Activated T-cell treated with anti-CD3 and anti-CD28 coated beads, Interleukin-2, amount 50 U/mL, for 24 hours (primary cell): ENCODE data around the gene ARID3B.
"Not testable (repeated sequence)": the region's sequence is repeated elsewhere in the genome, so short reads cannot be mapped to it uniquely, and the experiment has no call there.

Experiments
- DNase-seq: peaks from one replicate; pipeline ENCODE4 v3.0.0-alpha.2; 2020
- H3K27ac Mint-ChIP-seq: 2 replicates; pipeline ENCODE4 v1.8.0; 2020; ENCODE audit warnings: mild to moderate bottlenecking, mixed read lengths
- H3K27me3 Mint-ChIP-seq: 2 replicates; pipeline ENCODE4 v1.8.0; 2020; ENCODE audit warnings: mixed read lengths
- H3K36me3 Mint-ChIP-seq: 2 replicates; pipeline ENCODE4 v1.8.0; 2020; ENCODE audit warnings: low read depth, mixed read lengths
- H3K4me1 Mint-ChIP-seq: 2 replicates; pipeline ENCODE4 v1.8.0; 2020; ENCODE audit warnings: low read depth, mixed read lengths
- H3K4me3 Mint-ChIP-seq: 2 replicates; pipeline ENCODE4 v1.8.0; 2020; ENCODE audit warnings: mild to moderate bottlenecking, moderate library complexity, mixed read lengths
- H3K9me3 Mint-ChIP-seq: 2 replicates; pipeline ENCODE4 v1.8.0; 2020; ENCODE audit warnings: mixed read lengths

ARID3B gene

GRCh38 chr15:74597146-74597705 lies 56.2 kb downstream of the ARID3B start:
- H3K4me1 Mint-ChIP-seq, result peaks cover 22% of the 10 kb centered on the region
- H3K27ac Mint-ChIP-seq, result peak overlapping the region; percentile 84
- H3K27me3 Mint-ChIP-seq, DNase-seq, H3K4me3 Mint-ChIP-seq, H3K9me3 Mint-ChIP-seq: not testable (repeated sequence)
- peaks cover 57% of the 10 kb centered on the region for H3K36me3 Mint-ChIP-seq

DNA sequence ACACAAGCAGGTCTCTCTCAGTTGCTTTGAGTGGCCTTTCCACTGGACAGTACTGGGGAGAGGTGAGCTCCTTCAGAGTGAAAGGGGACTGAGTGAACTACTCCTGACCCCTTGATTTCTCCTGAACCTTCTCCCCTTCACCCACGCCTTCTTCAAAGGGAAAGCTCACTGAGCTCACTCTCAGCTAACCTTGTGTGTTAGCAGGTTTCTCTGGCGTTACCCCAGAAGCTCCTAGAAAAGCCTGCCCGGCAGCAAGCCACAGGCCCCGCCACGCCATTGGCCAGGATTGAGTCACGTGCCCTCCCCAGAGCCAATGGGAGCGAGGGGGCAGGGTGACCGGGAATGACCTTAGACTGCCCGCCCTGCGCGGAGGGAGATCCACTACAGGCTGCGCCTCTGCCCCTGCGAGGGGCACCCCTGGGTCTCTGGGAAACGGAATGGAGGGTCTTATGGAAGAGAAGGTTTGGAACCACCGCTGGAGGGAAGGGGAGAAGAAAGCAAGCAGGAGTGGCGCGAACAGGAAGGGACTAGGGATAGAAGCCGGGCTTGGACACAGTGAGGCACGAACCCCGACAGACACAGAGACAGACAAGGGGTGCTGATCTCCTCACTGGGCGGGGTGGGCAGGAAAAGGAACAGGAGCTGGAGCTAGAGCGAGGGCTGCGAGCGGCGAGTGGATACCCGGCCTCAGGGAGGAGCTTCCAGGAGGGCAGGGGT lies 57.3 kb downstream of the ARID3B start:
- no peaks in the 10 kb centered on the region for H3K27me3 Mint-ChIP-seq
- H3K36me3 Mint-ChIP-seq, result peaks cover 47% of the 10 kb centered on the region
- H3K27ac Mint-ChIP-seq, result peak overlapping the region; percentile 98
- H3K9me3 Mint-ChIP-seq, result no peaks in the 10 kb centered on the region
- peaks cover 22% of the 10 kb centered on the region for H3K4me1 Mint-ChIP-seq
- peak; percentile 91 for DNase-seq
- H3K4me3 Mint-ChIP-seq, result peak overlapping the region; percentile 92

- no peaks in the 10 kb centered on the region for H3K9me3 Mint-ChIP-seq
- peak overlapping the region; percentile 98 for H3K27ac Mint-ChIP-seq
- H3K4me1 Mint-ChIP-seq, result peaks cover 22% of the 10 kb centered on the region
- DNase-seq, result no peak
- peaks cover 41% of the 10 kb centered on the region for H3K36me3 Mint-ChIP-seq
- no peaks in the 10 kb centered on the region for H3K27me3 Mint-ChIP-seq
- peak overlapping the region; percentile 92 for H3K4me3 Mint-ChIP-seq
These were observed 58.1 kb downstream of the ARID3B start for GRCh38 chr15:74599156-74599555.

DNA sequence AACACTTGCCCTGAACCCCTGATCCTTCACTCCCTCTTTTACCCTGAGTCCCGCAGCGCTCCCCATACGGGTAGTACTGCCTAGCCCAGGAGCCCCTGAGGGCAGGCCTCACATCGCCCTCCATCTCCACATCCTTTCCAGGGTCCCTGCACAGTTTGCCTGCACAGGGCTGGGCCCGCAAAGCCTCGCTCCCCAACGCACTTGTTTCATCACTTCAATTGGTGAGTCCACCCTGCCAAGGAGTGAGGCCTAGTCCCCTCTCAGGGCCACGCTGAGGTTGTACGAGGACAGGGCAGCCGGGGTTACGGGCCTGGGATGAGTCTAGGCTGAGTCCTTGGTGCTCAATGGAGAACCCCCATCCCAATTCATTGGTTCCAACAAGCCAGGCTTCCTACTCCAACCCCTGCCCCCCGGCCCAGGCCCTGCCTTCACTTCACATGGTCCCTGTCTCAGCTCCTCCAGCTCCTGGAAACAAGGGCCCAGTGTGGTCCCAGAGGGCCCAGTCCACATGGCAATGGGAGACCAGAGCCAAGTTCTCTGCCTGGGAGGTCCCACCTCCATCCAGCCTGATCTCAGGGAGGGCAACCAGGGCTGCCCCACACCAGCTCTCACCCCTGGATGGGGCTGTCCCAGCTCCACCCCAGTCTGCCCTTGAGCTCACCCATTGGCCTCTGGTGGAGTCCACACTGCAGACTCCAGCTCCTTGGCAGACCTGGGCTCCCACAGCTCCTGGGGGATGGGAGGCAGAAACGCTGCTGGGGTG lies 62.2 kb downstream of the ARID3B start:
- no peak for DNase-seq
- Mint-ChIP-seq H3K9me3 (no peaks in the 10 kb centered on the region), H3K36me3 (peaks cover 12% of the 10 kb centered on the region), H3K27me3 (no peaks in the 10 kb centered on the region), H3K4me1 (peaks cover 14% of the 10 kb centered on the region), H3K4me3 (no peak overlapping the region), H3K27ac (no peak overlapping the region)

GRCh38 chr15:74603789-74604705 lies 63.0 kb downstream of the ARID3B start:
- no peak overlapping the region for H3K27ac Mint-ChIP-seq
- H3K27me3 Mint-ChIP-seq, result no peaks in the 10 kb centered on the region
- no peak overlapping the region for H3K4me3 Mint-ChIP-seq
- H3K4me1 Mint-ChIP-seq, result peaks cover 6% of the 10 kb centered on the region
- H3K9me3 Mint-ChIP-seq, result no peaks in the 10 kb centered on the region
- no peak for DNase-seq
- H3K36me3 Mint-ChIP-seq, result peaks cover 6% of the 10 kb centered on the region

DNA sequence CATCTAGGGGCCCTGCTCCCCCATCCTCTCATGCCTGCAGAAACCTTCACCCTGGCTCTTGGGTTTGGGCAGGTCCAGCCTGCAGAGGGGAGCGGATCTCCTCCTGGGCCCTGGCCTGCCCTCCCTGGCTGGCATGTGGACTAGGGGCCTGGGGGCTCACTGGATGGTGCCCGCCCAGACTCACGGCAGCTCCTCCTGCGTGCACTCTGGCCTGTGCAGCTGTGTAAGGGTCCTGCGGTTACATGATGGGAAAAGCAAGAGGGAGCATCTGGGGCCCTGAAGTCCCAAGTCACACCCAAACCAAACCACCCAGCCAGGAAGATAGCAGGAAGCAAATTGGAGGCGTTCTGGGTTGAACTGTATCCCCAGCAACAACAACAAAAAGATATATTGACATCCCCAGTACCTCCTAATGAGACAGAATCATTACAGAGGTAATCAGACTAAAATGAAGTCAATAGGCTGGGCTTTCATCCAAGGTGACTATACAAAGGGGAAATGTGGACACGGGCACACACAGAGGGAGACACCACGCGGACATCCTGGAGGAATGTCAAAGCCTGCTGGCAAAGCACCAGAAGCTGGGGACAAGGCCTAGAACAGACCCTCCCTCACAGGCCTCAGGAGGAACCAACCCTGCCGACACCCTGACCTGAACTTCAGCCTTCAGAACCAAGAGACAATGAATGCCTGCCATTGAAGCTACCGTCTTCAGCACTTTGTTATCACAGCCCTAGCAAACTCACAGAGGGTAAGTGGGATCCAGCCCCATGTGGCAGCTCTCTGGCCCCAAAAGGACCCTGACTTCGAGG lies 64.2 kb downstream of the ARID3B start:
- Mint-ChIP-seq H3K9me3 (no peaks in the 10 kb centered on the region), H3K4me3 (no peak overlapping the region), H3K27me3 (no peaks in the 10 kb centered on the region), H3K27ac (no peak overlapping the region), H3K36me3 (no peaks in the 10 kb centered on the region), H3K4me1 (no peaks in the 10 kb centered on the region)
- no peak for DNase-seq

- no peak overlapping the region for H3K27ac Mint-ChIP-seq
- no peaks in the 10 kb centered on the region for H3K36me3 Mint-ChIP-seq
- no peaks in the 10 kb centered on the region for H3K9me3 Mint-ChIP-seq
These were observed 64.8 kb downstream of the ARID3B start for GRCh38 chr15:74605795-74606150.

GRCh38 chr15:74608786-74609185 lies 67.8 kb downstream of the ARID3B start:
- Mint-ChIP-seq H3K4me3 (no peak overlapping the region), H3K27ac (no peak overlapping the region), H3K9me3 (no peaks in the 10 kb centered on the region), H3K36me3 (no peaks in the 10 kb centered on the region), H3K4me1 (peaks cover 6% of the 10 kb centered on the region), H3K27me3 (no peaks in the 10 kb centered on the region)
- DNase-seq, result no peak

More at GRCh38 chr15:74605795-74606150, 64.8 kb downstream of the ARID3B start:
- Mint-ChIP-seq H3K4me3 (no peak overlapping the region), H3K4me1 (no peaks in the 10 kb centered on the region), H3K27me3 (no peaks in the 10 kb centered on the region)
- no peak for DNase-seq

- Mint-ChIP-seq H3K27ac (no peak overlapping the region), H3K4me3 (no peak overlapping the region), H3K27me3 (no peaks in the 10 kb centered on the region), H3K4me1 (peaks cover 14% of the 10 kb centered on the region), H3K9me3 (no peaks in the 10 kb centered on the region), H3K36me3 (peaks cover 3% of the 10 kb centered on the region)
- no peak for DNase-seq
These were observed 68.9 kb downstream of the ARID3B start for GRCh38 chr15:74609938-74610301.

GRCh38 chr15:74610302-74610951 lies 69.4 kb downstream of the ARID3B start:
- H3K27me3 Mint-ChIP-seq, result no peaks in the 10 kb centered on the region
- DNase-seq, result no peak
- no peak overlapping the region for H3K4me3 Mint-ChIP-seq
- H3K9me3 Mint-ChIP-seq, result no peaks in the 10 kb centered on the region
- peaks cover 14% of the 10 kb centered on the region for H3K4me1 Mint-ChIP-seq
- H3K36me3 Mint-ChIP-seq, result peaks cover 6% of the 10 kb centered on the region
- no peak overlapping the region for H3K27ac Mint-ChIP-seq

DNA sequence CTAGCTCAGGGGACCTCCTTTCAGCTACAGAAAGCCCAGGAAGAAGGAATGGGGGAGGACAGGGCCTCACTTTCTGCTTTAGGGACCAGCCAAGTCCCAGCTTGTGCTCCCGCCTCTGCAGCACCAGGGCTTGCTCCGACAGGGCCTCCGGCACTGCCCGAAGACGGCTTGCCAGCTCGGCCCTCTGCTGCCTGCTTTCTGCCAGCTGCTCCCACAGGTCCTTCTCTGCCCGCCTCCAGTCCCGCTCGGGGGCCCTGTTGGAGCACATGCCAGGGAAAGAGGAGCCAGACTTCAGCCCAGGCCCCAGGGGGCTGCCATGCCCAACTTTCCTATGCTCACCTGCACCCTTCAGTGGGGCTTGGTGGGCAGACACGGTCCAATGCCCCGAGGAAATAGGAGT lies 70.3 kb downstream of the ARID3B start:
- Mint-ChIP-seq H3K9me3 (no peaks in the 10 kb centered on the region), H3K4me3 (no peak overlapping the region), H3K27me3 (no peaks in the 10 kb centered on the region), H3K4me1 (peaks cover 14% of the 10 kb centered on the region), H3K36me3 (peaks cover 11% of the 10 kb centered on the region), H3K27ac (no peak overlapping the region)
- DNase-seq, result no peak

GRCh38 chr15:74611834-74612233 lies 70.8 kb downstream of the ARID3B start:
- no peak for DNase-seq
- H3K27ac Mint-ChIP-seq, result no peak overlapping the region
- H3K4me3 Mint-ChIP-seq, result no peak overlapping the region
- no peaks in the 10 kb centered on the region for H3K9me3 Mint-ChIP-seq
- peaks cover 16% of the 10 kb centered on the region for H3K36me3 Mint-ChIP-seq
- H3K27me3 Mint-ChIP-seq, result no peaks in the 10 kb centered on the region
- H3K4me1 Mint-ChIP-seq, result peaks cover 19% of the 10 kb centered on the region

DNA sequence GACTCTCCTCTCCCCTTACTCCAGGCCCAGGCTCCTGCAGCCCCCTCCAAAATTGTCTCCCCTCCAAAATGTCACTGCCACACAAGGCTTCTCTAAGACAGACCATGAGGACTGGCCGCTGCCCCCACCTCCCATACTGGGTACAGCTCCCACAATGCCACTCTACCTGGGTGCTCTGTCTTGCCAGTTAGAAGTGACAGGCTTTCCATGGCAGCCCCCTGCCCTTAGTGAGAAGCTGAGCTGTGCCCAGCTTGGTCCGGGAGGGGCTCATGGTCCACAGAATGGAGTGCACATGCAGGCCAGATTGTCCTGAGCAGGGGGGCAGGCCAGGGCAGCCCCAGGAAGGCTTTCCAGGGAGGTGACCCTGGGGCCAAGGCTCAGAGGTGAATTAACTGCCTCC lies 71.7 kb downstream of the ARID3B start:
- Mint-ChIP-seq H3K27me3 (no peaks in the 10 kb centered on the region), H3K4me1 (peaks cover 28% of the 10 kb centered on the region), H3K9me3 (no peaks in the 10 kb centered on the region), H3K27ac (peak overlapping the region; percentile 7), H3K36me3 (peaks cover 24% of the 10 kb centered on the region), H3K4me3 (no peak overlapping the region)
- no peak for DNase-seq
